HL-60/S4 treated with retinoic acid at 250 ng/mL for 4 days and 3 days (cell line): ENCODE results near the gene MEGF10.

ENCODE experiments used
- in situ Hi-C: fragments of 300-500 bp; cut with MboI; formaldehyde crosslinking; loops from 2 replicates; pipeline ENCODE4 v1.7.0; 2022; ENCODE audit warnings: low sequenced_read_pairs

Gene MEGF10

DNA sequence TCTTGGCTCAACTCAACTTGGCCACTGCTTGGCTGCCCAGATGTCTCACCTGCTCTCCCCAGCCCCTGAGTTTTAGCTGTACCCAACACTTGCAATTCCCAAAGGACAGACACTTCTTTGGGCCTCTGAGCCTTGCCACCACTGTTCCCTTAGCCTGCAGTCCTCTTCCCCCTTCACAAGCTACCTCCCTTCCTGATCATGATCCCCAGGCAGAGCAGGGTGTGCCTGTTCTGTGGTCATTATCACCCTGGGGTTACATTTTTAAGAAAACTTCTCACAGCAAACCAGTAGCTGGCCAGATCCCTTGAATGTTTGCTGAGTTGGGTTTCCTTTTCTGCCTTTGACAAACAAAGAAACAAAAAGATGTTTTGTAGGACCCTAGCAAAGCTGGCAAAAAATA lies 139.3 kb downstream of the MEGF10 start:
- in situ Hi-C loops, result no loop called here

DNA sequence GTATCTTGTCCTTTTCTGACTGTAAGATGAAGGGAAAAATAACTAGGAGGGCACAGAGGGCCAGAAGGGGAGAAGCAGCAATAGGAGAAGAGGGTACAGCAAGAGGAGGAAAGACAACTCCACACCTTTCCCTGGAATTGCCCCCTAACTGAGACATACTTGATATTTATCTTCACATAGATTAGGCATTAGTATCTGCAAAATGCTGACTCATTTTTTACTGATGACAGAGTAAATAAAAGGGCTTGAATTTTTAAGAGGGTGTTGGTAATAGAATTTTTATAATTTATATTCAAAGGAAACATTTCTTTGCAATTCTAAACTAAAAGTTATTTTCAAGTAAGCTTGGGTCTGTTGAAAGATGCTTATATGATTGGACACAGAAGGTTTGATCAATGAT lies 140.0 kb downstream of the MEGF10 start:
- in situ Hi-C loops, result no loop called here

- in situ Hi-C loops, result no loop called here
These were observed 141.5 kb downstream of the MEGF10 start for GRCh38 chr5:127431977-127432585.

DNA sequence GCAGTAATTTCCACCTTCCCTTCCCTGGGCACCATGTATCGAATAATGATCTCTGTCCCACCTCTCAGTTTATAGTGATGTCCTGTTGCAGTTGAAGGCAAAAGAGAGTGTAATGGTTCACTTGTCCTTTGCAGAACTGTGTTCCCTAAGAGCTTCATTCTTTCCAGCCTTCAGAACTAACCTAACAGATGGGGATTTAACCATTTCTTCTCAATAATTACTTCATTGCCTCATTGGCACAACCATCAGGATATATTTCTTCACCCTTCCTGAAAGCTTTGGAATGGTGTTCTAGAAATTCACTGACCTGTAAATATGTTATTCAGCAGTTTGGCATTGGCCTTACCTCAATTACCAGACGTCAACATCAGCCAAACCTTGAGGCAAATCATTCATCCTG lies 142.9 kb downstream of the MEGF10 start:
- in situ Hi-C loops, result no loop called here

DNA sequence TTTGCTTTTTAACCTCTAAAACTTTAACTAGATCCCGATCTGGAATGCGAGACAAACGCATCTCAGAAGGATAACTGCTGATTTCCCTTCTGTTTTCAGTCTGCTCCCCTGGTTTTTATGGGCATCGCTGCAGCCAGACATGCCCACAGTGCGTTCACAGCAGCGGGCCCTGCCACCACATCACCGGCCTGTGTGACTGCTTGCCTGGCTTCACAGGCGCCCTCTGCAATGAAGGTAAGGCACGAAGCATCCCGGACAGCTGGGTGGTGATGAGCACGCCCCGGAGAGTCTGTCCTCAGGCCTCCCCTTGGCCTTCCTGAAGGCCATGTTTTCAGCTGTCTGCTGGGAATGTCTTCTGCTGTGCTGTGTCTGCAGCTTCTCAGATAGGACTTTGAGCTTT lies 144.0 kb downstream of the MEGF10 start:
- in situ Hi-C loops, result no loop called here

DNA sequence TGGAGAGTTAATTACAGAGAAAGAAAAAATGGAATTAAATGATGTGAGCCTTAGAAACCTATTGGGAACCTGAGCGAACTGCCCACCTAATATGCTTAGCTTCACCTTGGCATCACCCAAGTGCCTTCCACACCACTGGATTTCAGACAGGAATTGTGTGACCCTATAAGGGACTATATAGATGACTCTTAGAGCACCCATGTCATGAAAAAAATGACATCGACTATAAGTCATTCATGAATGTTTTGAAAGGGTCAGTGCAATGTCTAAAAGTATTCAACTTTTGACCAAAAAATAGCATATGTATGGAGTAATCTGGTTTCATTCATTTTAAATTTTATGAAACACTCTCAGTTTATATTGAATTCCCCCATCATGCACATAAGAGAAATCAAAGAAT lies 145.2 kb downstream of the MEGF10 start:
- in situ Hi-C loops, result no loop called here

GRCh38 chr5:127439644-127440043 lies 149.0 kb downstream of the MEGF10 start:
- in situ Hi-C loops, result no loop called here

GRCh38 chr5:127440831-127441230 lies 150.2 kb downstream of the MEGF10 start:
- in situ Hi-C loops, result no loop called here

GRCh38 chr5:127441799-127442484 lies 151.3 kb downstream of the MEGF10 start:
- in situ Hi-C loops, result no loop called here

DNA sequence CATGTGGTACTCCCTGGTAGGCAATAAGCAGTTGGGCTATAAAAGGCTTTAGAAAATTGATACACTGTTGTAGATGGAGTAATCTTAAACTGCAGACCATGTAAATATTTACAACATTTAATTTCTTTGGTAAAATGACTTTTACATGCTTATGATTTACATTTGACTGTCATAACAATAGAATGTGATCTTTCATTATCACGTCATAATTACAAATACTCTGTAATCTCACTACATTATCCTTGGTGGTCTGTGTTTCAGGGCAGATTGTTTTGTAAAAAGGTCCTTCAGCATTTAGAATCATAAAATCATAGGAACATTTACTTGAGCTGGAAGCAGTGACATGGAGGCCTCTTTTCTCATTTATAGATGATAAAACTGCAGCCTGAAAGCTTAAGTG lies 153.6 kb downstream of the MEGF10 start:
- in situ Hi-C loops, result no loop called here

- in situ Hi-C loops, result no loop called here
These were observed 154.7 kb downstream of the MEGF10 start for GRCh38 chr5:127445328-127445727.

DNA sequence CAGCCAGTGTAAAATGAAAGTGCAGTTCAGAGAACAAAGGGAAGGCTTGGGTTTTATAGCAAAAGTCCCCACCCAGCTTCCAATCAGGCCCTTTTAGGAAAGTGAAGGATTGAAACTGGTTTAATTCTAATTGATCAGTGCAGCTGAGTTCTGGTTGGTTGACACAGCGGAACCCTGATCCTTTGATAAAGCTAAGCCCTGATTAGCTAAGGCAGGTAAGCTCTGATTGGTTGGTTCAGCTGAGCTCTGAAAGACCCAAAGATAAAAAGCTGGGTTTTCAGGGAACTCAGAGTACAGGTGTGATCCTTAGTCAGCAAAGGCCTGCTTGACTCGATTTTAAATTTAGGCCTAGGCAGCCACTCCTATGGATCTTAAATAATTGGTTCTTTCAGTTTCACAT lies 156.0 kb downstream of the MEGF10 start:
- in situ Hi-C loops, result no loop called here

DNA sequence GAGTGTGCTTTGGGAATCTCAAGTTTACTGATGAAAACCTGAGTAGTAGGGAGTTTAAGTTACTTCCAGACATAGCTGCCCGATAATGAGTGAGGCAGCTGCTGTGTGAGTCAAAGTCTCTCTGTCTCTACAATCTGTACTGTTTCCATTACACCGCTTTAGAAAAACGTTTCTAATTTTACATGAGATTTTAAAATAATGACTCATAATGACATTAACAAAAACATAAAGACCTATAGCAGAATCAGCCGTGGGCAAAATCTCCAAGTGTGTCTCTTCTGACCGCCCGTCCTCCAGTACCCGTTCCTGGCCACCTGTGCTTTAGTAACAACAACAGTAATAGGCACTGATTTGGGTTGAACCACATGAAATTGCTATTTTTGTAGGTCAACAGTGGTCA lies 157.2 kb downstream of the MEGF10 start:
- in situ Hi-C loops, result no loop called here

DNA sequence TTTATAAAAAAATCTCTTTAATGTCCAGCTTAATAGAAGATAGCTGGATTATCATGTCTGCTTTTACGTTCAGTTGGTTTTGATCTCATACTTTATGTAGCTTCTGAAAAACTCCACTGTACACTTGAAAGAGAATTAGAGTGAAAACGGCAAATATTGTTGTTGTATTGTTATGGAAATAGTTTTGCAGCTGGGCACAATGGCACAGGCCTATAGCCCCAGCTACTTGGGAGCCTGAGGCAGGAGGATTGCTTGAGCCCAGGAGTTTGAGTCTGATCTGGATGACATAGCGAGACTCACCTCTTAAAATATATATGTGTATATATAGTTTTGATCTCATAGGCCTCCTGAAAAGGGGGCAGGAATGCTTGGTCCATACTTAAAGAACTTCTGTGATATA lies 159.4 kb downstream of the MEGF10 start:
- in situ Hi-C loops, result no loop called here

DNA sequence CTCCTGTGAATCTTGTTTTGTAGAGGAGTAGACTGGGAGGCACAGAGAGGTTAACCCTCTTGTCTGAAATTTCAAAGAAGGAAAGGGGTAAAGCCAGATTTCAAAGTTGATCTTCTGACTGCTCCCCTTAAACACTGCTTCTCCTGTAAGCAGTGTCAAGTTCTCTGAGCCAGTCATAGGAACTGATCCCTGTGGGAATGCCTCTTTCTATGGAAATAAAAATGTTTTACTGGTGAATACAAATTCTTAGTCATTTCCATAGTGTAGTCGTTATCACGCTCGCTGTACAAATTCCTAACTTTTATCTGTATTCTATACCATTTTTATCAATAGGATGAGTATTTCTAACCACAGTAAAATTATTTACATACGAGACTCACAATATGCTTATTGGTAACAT lies 160.5 kb downstream of the MEGF10 start:
- in situ Hi-C loops, result no loop called here

DNA sequence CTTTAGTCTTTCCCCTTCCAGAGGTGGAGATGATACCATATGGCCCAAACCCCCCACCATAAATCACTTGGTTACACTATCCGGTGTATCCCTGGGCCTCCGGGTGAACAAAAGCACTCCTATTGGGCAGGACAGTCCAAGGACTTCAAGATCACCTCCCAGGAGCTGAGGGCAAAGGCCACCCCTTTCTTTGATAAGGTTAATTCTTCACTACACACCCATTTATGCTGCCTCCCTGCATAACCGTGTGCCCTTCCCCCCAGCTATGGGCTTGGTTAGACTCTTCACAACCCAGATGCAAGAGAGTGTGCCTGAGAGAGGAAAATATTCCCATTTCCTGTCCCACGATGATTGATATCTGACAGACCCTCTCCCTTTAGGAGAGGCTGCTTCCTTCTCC lies 162.0 kb downstream of the MEGF10 start:
- in situ Hi-C loops, result no loop called here

GRCh38 chr5:127471211-127471610 lies 180.6 kb downstream of the MEGF10 start:
- in situ Hi-C loops, result no loop called here

DNA sequence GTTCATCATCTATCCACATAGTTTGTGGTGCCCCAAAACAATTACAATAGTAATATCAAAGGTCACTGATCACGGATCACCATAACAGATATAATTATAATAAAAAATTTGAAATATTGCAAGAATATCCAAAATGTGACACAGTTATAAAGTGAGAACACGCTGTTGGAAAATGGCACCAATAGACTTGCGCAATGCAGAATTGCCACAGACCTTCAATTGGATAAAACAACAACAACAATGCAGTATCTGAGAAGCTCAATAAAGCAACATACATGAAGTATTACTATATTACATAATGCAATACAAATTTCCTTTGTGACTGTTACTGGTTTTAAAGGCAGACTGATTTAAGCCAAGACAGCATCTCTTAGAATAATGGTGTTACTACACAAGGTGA lies 182.1 kb downstream of the MEGF10 start:
- in situ Hi-C loops, result no loop called here

DNA sequence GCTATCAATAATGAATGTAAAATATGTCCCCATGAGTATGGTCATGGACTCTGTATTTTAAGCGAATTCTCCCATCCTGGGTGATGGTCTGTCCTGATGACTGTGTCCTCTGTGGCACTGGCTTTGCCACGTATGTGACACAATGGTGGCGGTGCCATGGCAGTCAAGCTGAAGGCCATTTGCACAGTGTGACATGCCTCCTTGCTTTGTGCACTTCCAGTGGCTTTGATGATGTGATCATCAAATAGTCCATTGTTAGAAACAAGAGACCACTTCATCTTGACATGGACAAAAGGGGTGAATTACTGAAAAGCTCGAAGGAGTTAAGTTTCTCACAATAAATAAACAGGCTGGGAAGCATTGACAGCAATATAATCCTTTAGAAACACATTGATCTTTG lies 195.9 kb downstream of the MEGF10 start:
- in situ Hi-C loops, result no loop called here

GRCh38 chr5:127492854-127493738 lies 202.5 kb downstream of the MEGF10 start:
- in situ Hi-C loops, result no loop called here

DNA sequence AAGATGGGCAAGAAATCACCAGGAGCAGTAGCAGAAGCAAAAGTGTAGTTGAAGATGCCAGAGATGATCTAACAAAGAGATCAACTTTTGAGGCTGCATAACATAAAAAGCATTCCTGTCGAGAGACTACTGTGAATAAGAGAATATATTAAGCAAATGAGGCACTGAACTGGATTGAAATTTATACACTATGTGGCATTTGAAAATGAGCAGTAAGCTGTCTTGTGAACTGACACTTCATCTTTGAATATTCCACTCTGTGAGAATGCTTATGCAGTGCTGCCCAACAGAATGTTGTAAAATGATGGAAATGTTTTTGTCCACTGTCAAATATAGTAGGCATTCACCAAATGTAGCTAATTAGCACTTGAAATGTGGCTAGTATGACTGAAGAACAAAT lies 208.0 kb downstream of the MEGF10 start:
- in situ Hi-C loops, result no loop called here

DNA sequence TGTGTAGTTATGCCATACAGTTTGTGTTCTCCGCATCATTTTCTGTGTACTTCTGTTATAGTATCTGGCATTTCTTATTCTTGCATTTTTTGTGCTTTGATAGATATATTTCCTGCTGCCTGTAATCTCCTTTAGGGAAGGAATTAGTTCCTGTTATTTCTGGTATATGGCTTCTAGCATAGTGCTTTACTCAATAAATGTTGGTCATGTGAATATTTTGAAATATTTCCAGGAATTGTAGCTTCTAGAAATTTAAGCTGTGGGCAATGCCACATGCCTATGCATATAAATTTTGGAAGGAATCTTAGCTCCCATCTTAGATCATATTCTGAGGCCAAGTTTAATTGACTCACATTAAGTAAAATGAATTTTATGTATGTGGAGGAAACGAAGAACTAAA lies 215.3 kb downstream of the MEGF10 start:
- in situ Hi-C loops, result no loop called here
